ENCODE measurements around the gene RMI2. TPM values are rescaled to one million over a fixed set of nuclear protein-coding genes. Genes with fewer than 3 reads are reported as not detected.
"Not testable (repeated sequence)": the region's sequence is repeated elsewhere in the genome, so short reads cannot be mapped to it uniquely, and the experiment has no call there.

The RMI2 gene
- total RNA-seq: 10 to 100 TPM; 43.1 TPM

GRCh38 chr16:11345040-11345862 lies at the start of gene RMI2:
RMI2 (plus strand) TSS chr16:11345459; CDS start chr16:11345472, 13 bp downstream.
- CTCF ChIA-PET: interaction anchor here (0.6 to 0.7 kb wide), 2 partner anchors 27 to 59 kb away, joined by 3 read pairs; no protein-coding TSS in a partner anchor
- POLR2A ChIA-PET: interaction anchor here (0.7 to 1.2 kb wide), 3 partner anchors 13 to 92 kb away, joined by 3 to 4 read pairs (median 3); no protein-coding TSS in a partner anchor

DNA sequence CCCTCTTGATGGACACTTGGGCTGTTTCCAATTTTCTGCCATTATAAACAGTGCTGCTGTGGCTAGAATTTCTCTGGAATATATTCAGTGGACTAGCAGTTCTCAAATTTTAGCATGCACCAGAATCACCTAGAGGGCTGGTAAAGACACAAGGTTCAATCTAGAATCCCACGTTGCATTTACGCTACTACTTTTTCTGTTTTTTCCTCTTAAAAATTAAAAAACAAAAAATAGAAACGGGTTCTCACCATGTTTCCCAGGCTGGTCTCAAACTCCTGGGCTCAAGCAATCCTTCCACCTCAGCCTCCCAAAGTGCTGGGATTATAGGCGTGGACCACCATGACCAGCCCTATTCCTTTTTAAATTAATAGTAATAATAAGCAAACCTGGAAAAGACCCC lies 49.6 kb upstream of the RMI2 start:
- POLR2A ChIA-PET: no interaction called here

DNA sequence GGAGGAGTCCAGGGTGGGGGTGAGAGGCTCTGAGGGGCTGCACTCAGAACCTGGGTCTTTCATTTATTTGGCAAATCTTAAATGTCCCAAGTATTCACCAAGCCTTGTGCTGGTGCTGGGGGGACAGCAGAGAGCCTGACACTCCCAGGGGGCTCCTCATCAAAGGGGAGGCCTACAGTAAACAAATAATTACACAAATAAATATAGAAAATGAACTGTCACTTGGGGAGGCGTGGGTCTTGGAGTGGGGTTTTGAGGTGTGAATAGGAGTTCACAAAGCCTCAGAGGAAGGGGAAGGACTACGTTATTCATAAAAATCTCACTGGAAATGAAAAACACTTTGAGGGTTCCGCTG lies 48.9 kb upstream of the RMI2 start:
- CTCF ChIA-PET: interaction anchor here (0.9 kb wide), 1 partner anchor 16 kb away, joined by 3 read pairs; no protein-coding TSS in a partner anchor
- POLR2A ChIA-PET: interaction anchor here (1.4 kb wide), 1 partner anchor 15 kb away, joined by 4 read pairs; no protein-coding TSS in a partner anchor

More for the DNA sequence above, 49.6 kb upstream of the RMI2 start:
- CTCF ChIA-PET: interaction anchor here (1.3 kb wide), 1 partner anchor 23 kb away, joined by 3 read pairs; the partner anchor contains the start of gene PRM3

DNA sequence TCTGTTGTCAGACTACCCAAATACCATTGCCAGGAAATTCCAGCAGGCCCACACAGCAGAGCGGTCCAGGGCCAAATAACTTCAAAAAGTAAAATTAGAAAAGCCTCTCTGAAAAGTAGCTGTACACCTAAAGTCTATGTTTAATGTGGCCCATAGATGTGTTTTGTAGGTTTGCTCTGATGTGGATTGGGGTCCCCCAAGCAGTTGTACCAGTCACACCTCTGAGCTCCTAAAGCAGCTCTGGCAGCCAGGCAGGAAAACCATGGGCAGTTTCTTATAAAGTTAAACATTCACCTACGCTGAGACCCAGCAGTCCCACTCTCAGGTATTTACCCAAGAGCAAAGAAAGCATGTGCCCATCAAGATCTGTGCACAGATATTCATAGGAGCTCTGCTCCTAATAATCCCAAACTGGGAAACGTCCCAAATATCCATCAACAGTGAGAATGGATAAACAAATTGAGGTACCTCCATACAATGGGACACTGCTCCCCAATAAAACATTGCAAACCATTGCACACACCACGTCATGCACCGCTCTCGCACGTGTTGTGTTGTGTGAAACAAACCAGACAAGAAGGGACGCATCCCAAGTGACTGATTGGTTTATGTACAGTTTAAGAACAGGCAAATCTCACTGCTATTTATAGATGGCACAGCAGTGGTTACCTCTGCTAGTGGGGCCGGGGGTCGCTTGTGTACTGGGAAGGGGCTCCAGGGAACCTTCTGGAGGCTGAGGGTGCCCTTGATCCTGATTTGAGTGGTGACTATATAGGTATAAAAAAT lies 48.4 kb upstream of the RMI2 start:
- POLR2A ChIA-PET: interaction anchor here (0.6 to 1.4 kb wide), 3 partner anchors 15 to 43 kb away, joined by 3 to 8 read pairs (median 4); no protein-coding TSS in a partner anchor
- CTCF ChIA-PET: interaction anchor here (0.6 to 1.5 kb wide), 5 partner anchors 15 to 76 kb away, joined by 3 to 5 read pairs (median 3); partner anchors contain the start of gene SOCS1

DNA sequence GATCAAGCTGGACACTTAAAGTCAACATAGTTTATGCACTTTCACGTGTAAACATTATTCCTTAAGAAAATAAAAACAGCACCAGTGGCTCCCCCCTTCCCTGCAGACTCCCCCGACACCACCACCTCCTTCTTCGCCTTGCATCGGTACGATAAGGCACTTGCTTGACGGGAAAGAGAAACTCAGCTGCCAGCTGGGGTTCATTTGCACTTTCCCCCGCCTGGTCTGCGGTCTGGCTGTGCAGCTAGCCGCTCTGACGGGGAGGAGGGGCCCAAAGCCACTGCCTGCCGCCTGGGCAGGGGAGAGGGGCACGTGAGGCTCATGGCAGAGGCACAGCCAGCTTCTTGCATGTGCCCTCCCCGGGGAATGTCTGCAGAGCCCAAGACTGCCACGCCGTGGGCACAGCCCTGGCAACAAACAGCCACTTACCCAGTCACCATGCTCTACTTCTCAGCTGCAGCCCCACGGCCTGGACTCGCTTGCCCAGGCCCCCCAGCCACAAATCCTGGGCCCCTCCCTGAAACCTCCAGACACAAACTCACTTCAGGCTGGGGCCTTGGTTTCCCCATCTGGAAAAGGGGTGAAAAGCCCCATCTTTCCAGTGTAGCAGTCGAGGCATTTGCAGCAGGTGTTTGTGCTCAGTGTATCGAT lies 47.6 kb upstream of the RMI2 start:
- ChIA-PET POLR2A (interaction anchor here (0.6 to 1.4 kb wide), 4 partner anchors 14 to 44 kb away, joined by 3 to 8 read pairs (median 4); partner anchors contain the start of gene SOCS1), CTCF (interaction anchor here (0.6 to 1.5 kb wide), 8 partner anchors 11 to 75 kb away, joined by 3 to 5 read pairs (median 4); partner anchors contain the start of gene SOCS1)

DNA sequence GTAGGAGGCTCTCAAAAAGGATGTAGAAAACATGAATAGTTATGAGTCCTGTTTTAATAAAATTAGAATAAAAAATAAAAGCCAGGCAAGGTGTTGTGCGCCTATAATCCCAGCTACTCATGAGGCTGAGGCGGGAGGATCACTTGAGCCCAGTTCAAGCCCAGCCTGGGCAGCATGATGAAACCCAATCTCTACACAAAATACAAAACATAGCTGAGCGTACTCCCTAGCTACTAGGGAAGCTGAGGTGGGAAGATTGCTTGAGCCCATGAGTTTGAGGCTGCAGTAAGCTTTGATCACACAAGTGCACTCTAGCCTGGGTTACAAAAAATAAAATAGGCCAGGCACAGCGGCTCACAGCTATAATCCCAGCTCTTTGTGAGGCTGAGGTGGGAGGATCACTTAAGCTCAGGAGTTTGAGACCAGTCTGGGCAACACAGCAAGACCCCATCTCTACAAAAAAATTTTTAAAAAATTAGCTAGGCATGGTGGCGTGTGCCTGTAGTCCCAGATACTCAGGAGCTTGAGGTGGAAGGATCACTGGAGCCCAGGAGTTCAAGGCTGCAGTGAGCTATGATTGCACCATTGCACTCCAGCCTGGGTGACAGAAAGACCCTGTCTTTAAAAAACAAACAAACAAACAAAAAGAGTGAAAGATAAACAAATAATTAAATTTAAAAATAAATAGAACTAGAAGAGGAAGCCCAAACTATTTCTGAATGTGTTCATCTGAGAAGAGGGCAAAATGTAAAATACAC lies 46.9 kb upstream of the RMI2 start:
- ChIA-PET CTCF (interaction anchor here (0.6 to 1.5 kb wide), 7 partner anchors 10 to 75 kb away, joined by 3 to 5 read pairs (median 4); partner anchors contain the start of gene SOCS1), POLR2A (interaction anchor here (0.6 kb wide), 1 partner anchor 42 kb away, joined by 4 read pairs; the partner anchor contains the start of gene SOCS1)

DNA sequence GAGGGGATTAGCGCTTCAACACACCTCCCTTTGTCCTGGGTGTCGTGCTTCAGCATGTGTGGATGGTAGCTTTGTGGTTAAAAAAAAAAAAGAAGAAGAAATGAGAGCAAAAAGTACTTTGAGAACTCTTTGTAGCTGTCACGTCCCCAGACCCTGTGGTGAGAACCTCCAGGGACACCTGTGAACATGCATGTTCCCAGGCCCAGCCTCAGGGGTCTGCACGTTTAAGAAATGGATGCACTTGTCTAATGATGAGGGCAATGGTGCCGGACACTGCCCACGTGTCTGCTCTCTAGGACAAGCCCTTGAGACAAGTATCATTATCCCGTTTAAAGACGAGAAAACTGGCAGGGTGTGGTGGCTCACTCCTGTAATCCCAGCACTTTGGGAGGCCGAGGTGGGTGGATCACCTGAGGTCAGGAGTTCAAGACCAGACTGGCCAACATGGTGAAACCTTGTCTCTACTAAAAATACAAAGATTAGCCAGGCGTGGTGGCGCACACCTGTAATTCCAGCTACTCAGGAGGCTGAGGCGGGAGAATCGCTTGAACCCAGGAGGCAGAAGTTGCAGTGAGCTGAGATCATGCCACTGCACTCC lies 46.2 kb upstream of the RMI2 start:
- CTCF ChIA-PET: interaction anchor here (1.2 to 1.5 kb wide), 2 partner anchors 10 to 12 kb away, joined by 4 read pairs; no protein-coding TSS in a partner anchor
- POLR2A ChIA-PET: not testable (repeated sequence)

GRCh38 chr16:11299865-11300559 lies 45.2 kb upstream of the RMI2 start:
- ChIA-PET CTCF (no interaction called here), POLR2A (no interaction called here)

- POLR2A ChIA-PET: no interaction called here
- CTCF ChIA-PET: no interaction called here
These were observed 44.7 kb upstream of the RMI2 start for GRCh38 chr16:11300560-11300892.

GRCh38 chr16:11301645-11302501 lies 43.4 kb upstream of the RMI2 start:
- ChIA-PET POLR2A (no interaction called here), CTCF (no interaction called here)

DNA sequence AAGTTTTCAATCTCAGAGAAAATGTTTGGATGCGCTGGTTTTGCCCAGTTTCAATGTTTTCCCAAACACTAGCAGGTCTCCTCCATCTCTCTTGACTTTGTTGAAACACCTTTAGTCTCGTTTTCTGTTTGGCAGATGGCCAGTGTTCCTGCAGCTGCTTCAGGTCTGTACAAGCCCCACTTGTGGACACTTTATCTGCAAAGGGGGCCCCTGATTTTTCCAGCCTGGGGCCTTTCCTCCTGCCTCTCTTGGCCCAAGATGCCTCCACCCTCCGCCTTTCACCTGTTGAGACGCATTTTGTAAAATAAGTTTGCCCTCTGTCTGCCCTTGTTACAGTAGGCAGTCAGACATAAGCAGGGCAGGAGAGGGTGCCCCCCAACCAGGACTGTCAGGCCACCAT lies 42.3 kb upstream of the RMI2 start:
- ChIA-PET POLR2A (no interaction called here), CTCF (no interaction called here)

GRCh38 chr16:11303405-11304138 lies 41.7 kb upstream of the RMI2 start:
- CTCF ChIA-PET: no interaction called here
- POLR2A ChIA-PET: no interaction called here

DNA sequence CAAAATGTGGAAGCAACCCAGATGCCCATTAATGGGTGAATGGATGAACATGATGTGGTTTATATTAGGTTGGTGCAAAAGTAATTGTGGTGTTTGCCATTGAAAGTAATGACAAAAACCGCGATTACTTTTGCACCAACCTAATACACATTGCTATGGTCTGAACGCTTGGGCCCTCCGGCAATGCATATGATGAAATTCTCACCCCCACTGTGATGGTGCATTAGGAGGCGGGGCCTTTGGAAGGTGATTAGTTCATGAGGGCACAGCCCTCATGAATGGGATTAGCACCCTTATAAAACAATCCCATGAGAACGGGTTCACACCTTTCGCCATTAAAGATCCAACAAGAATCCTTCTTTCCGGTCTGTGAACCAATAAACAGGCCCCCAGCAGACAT lies 38.9 kb upstream of the RMI2 start:
- ChIA-PET CTCF (no interaction called here), POLR2A (no interaction called here)

DNA sequence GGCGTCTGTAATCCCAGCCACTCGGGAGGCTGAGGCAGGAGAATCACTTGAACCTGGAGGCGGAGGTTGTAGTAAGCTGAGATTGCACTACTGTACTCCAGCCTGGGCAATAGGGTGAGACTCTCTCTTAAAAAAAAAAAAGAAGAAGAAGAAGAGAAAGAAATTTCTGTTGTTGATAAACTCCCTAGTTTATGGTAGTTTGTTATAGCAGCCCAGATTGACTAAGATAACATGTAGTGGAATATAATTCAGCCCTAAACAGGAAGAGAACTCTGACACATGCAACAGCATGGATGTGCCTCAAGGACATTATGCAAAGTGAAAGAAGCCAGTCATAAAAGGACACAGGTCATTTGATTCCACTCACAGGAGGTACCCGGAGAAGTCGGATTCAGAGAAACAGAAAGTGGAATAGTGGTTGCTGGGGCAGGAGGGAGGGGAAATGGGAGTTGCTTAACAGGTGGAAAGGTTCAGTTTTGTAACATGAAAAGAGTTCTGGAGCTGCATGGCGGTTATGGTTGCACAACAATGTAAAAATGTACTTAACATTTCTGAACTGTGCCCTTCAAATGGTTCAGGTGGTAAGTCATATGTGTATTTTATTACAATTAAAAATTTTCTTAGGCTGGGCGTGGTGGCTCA lies 38.1 kb upstream of the RMI2 start:
- ChIA-PET CTCF (no interaction called here), POLR2A (no interaction called here)

DNA sequence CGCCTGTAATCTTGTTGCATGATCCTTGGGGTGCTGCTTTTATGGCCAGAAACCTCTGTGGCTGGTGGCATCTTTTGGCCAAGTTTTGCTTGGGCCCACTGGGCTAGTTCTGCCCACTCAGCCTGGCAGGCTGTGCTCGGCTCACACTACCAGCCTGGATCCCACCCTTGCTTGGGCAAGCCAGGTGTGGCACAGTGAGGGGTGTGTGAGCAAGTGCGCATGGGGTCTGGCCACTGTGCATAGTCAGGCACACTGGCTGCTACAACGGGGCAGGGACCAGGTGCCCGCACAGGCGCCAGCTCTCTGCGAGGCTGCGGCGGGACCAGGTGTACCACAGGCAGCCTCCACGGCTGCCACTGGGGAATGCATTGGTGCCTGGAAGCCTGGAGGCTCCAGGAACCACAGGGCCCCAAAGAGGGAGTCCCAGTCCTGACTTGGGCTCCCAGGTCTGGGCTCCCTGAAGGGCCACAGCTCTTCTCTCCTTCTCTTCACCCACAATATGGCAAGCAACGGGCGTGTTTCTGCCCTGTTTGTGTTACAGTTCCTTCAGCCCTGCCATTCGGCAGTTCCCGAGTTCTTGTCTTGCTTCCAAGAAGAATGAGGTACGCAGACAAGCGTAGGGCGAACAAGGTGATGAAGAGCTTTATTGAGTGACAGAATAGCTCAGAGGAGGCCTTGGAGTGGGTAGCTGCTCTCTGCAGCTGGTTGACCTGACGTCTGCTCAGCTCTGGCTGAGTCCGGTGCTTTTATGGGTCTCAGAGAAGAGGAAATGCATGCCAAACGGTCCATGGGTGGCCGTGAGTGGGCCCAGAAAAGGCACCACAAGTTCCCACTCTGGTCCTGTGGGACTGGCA lies 37.4 kb upstream of the RMI2 start:
- POLR2A ChIA-PET: no interaction called here

More for the DNA sequence above, 37.4 kb upstream of the RMI2 start:
- CTCF ChIA-PET: interaction anchor here (1.2 kb wide), 1 partner anchor 9 kb away, joined by 4 read pairs; no protein-coding TSS in a partner anchor
